A549 treated with AZD9567 at 1 μM for 4 hours (cell line): ENCODE results near the gene ASCL3. TPM values are rescaled to one million over a fixed set of nuclear protein-coding genes. Genes with fewer than 3 reads are reported as not detected.

Experiments used
- total RNA-seq: library from RNA; stranded (reverse); fragments of 200-300 nt; extraction: Qiagen RNA extraction; gene quantifications from 5 replicates; pipeline ENCODE4 v1.2.3, GENCODE V29; 2022; ENCODE audit not compliant: insufficient read depth

Gene ASCL3, protein sequence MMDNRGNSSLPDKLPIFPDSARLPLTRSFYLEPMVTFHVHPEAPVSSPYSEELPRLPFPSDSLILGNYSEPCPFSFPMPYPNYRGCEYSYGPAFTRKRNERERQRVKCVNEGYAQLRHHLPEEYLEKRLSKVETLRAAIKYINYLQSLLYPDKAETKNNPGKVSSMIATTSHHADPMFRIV
- total RNA-seq, result not detected in 5 replicates

GRCh38 chr11:8942518-8943066, at the start of gene ASCL3:
Gene ASCL3, minus strand, starts transcription at chr11:8943016. Its CDS starts 4,855 bp downstream, at chr11:8938161.

GRCh38 chr11:8964324-8965320, 21.8 kb upstream of the ASCL3 start, which contains the start of gene TMEM9B:
Gene TMEM9B, minus strand, starts transcription at chr11:8964442. Its CDS starts 129 bp downstream, at chr11:8964313.

GRCh38 chr11:8932564-8933180, 10.1 kb downstream of the ASCL3 start, which contains the start of gene C11orf16:
Gene C11orf16, minus strand, starts transcription at chr11:8932947. Its CDS starts 639 bp downstream, at chr11:8932308.

GRCh38 chr11:8911029-8911823, 31.6 kb downstream of the ASCL3 start, which contains the start of gene AKIP1:
Gene AKIP1, plus strand, starts transcription at chr11:8911189. Its CDS starts 261 bp downstream, at chr11:8911450.

Other genes with a start within 250 kb of the ASCL3 start
- gene AKIP1, start 31.8 kb downstream of the ASCL3 start, total RNA-seq, result 40.8 to 45.7 TPM (median 41.0 TPM) in 5 replicates
- not detected in 5 replicates for gene C11orf16, start 10.1 kb downstream of the ASCL3 start, total RNA-seq
- 36.0 to 42.3 TPM (median 40.5 TPM) in 5 replicates for gene TMEM9B, start 21.4 kb upstream of the ASCL3 start, total RNA-seq
- gene NRIP3, start 61.0 kb upstream of the ASCL3 start, total RNA-seq, result 0.64 to 1.1 TPM (median 0.85 TPM) in 4 of 5 replicates, not detected in the other
- 0.31 to 0.49 TPM (median 0.42 TPM) in 4 of 5 replicates, not detected in the other for gene SCUBE2, start 148.6 kb upstream of the ASCL3 start, total RNA-seq